Activated CD8-positive, alpha-beta memory T cell treated with anti-CD3 and anti-CD28 coated beads, Interleukin-2, amount 10 ng/mL, durations not matched to agents 7 days and 5 days (primary cell): ENCODE data around the gene KLF2. TPM values are rescaled to one million over a fixed set of nuclear protein-coding genes. Genes with fewer than 3 reads are reported as not detected.
"Not testable (repeated sequence)": the region's sequence is repeated elsewhere in the genome, so short reads cannot be mapped to it uniquely, and the experiment has no call there.

Experiments
- ATAC-seq: fragments of 150-1000 bp; cut with Tn5 transposase; one replicate; pipeline ENCODE4 v1.10.0; 2021; ENCODE audit warnings: moderate library complexity
- CTCF ChIA-PET: fragments of 350-600 bp; sonication (Branson Sonifier 250); formaldehyde crosslinking; loops from one replicate; lab custom pipeline; 2021; ENCODE audit warnings: antibody characterized with exemption; lab: Charles Lee
- DNase-seq: peaks from one replicate; pipeline ENCODE4 v3.0.0-alpha.2; 2020
- H3K27ac Mint-ChIP-seq: one replicate; pipeline ENCODE4 v1.8.0; 2021; ENCODE audit warnings: mild to moderate bottlenecking, mixed read lengths
- H3K27me3 Mint-ChIP-seq: one replicate; pipeline ENCODE4 v1.8.0; 2021; ENCODE audit warnings: mixed read lengths
- H3K36me3 Mint-ChIP-seq: one replicate; pipeline ENCODE4 v1.8.0; 2021; ENCODE audit warnings: mild to moderate bottlenecking, mixed read lengths
- H3K4me1 Mint-ChIP-seq: one replicate; pipeline ENCODE4 v1.8.0; 2021; ENCODE audit warnings: mixed read lengths
- H3K4me3 Mint-ChIP-seq: one replicate; pipeline ENCODE4 v1.8.0; 2021; ENCODE audit warnings: mild to moderate bottlenecking, moderate library complexity, mixed read lengths
- H3K9me3 Mint-ChIP-seq: one replicate; pipeline ENCODE4 v1.8.0; 2022; ENCODE audit warnings: low read depth, mixed read lengths
- total RNA-seq, 2 experiments: library from RNA; stranded (reverse); gene quantifications; one replicate each; pipeline ENCODE4 v1.2.3, GENCODE V29; 2021

KLF2 gene
- total RNA-seq = 100 to 1,000 TPM in 1 of 2 experiments, 10 to 100 TPM in 1; 62.1 to 124 TPM

GRCh38 chr19:16324384-16325160 lies at the start of gene KLF2:
Gene KLF2, plus strand, starts transcription at chr19:16324826. Its CDS starts 98 bp downstream, at chr19:16324924.
- peak within 1 kb of the TSS; percentile 57 for H3K27ac Mint-ChIP-seq
- peak; percentile 93 for DNase-seq
- peak within 1 kb of the TSS; percentile 98 for H3K4me3 Mint-ChIP-seq
- no peaks in the 10 kb centered on the region for H3K9me3 Mint-ChIP-seq
- CTCF ChIA-PET = interaction anchor here (0.5 to 31.2 kb wide), 5 partner anchors 17 to 77 kb away, joined by 3 to 449 read pairs (median 9); no protein-coding TSS in a partner anchor
- ATAC-seq = peak; percentile 69
- H3K36me3 Mint-ChIP-seq = peaks cover 39% of the 10 kb centered on the region
- H3K27me3 Mint-ChIP-seq = peaks cover 51% of the 10 kb centered on the region
- H3K4me1 Mint-ChIP-seq = peaks cover 52% of the 10 kb centered on the region

GRCh38 chr19:16280306-16280705 lies 44.3 kb upstream of the KLF2 start:
- Mint-ChIP-seq H3K27ac (no peak overlapping the region), H3K9me3 (no peaks in the 10 kb centered on the region), H3K36me3 (no peaks in the 10 kb centered on the region), H3K4me3 (no peak overlapping the region), H3K4me1 (peaks cover 21% of the 10 kb centered on the region), H3K27me3 (peaks cover 44% of the 10 kb centered on the region)
- ATAC-seq (no peak), DNase-seq (no peak)
- CTCF ChIA-PET = no interaction called here

GRCh38 chr19:16281743-16282142 lies 42.9 kb upstream of the KLF2 start:
- Mint-ChIP-seq H3K9me3 (no peaks in the 10 kb centered on the region), H3K4me3 (no peak overlapping the region), H3K27ac (no peak overlapping the region), H3K4me1 (peaks cover 22% of the 10 kb centered on the region), H3K36me3 (no peaks in the 10 kb centered on the region), H3K27me3 (peaks cover 48% of the 10 kb centered on the region)
- no peak for ATAC-seq
- DNase-seq = no peak
- CTCF ChIA-PET = interaction anchor here (1.2 kb wide), 1 partner anchor 105 kb away, joined by 4 read pairs; no protein-coding TSS in a partner anchor

- Mint-ChIP-seq H3K4me3 (no peak overlapping the region), H3K4me1 (peaks cover 24% of the 10 kb centered on the region), H3K27me3 (peaks cover 48% of the 10 kb centered on the region), H3K27ac (peak overlapping the region; percentile 17), H3K9me3 (no peaks in the 10 kb centered on the region), H3K36me3 (no peaks in the 10 kb centered on the region)
- DNase-seq (peak; percentile 54), ATAC-seq (peak; percentile 69)
- CTCF ChIA-PET = interaction anchor here (0.5 to 1.2 kb wide), 4 partner anchors 10 to 257 kb away, joined by 3 to 4 read pairs (median 3); no protein-coding TSS in a partner anchor
These were observed 41.2 kb upstream of the KLF2 start for GRCh38 chr19:16283210-16284061.

- peaks cover 46% of the 10 kb centered on the region for H3K27me3 Mint-ChIP-seq
- no peak for DNase-seq
- H3K4me3 Mint-ChIP-seq = no peak overlapping the region
- peaks cover 22% of the 10 kb centered on the region for H3K4me1 Mint-ChIP-seq
- H3K9me3 Mint-ChIP-seq = no peaks in the 10 kb centered on the region
- CTCF ChIA-PET = interaction anchor here (0.8 kb wide), 1 partner anchor 98 kb away, joined by 3 read pairs; no protein-coding TSS in a partner anchor
- ATAC-seq = no peak
- no peaks in the 10 kb centered on the region for H3K36me3 Mint-ChIP-seq
- H3K27ac Mint-ChIP-seq = no peak overlapping the region
These were observed 40.1 kb upstream of the KLF2 start for GRCh38 chr19:16284505-16284904.

GRCh38 chr19:16285079-16285478 lies 39.5 kb upstream of the KLF2 start:
- H3K27ac Mint-ChIP-seq, ATAC-seq, H3K9me3 Mint-ChIP-seq, CTCF ChIA-PET, H3K36me3 Mint-ChIP-seq, H3K4me3 Mint-ChIP-seq, DNase-seq: not testable (repeated sequence)
- Mint-ChIP-seq H3K27me3 (peaks cover 46% of the 10 kb centered on the region), H3K4me1 (peaks cover 22% of the 10 kb centered on the region)

GRCh38 chr19:16285769-16286498 lies 38.7 kb upstream of the KLF2 start:
- Mint-ChIP-seq H3K36me3 (no peaks in the 10 kb centered on the region), H3K4me1 (peaks cover 22% of the 10 kb centered on the region), H3K9me3 (no peaks in the 10 kb centered on the region), H3K27me3 (peaks cover 51% of the 10 kb centered on the region), H3K27ac (no peak overlapping the region), H3K4me3 (no peak overlapping the region)
- CTCF ChIA-PET = no interaction called here
- no peak for ATAC-seq
- no peak for DNase-seq

- no peak overlapping the region for H3K4me3 Mint-ChIP-seq
- no peaks in the 10 kb centered on the region for H3K9me3 Mint-ChIP-seq
- ATAC-seq = no peak
- no peaks in the 10 kb centered on the region for H3K36me3 Mint-ChIP-seq
- H3K27me3 Mint-ChIP-seq = peaks cover 54% of the 10 kb centered on the region
- no peak for DNase-seq
- peaks cover 17% of the 10 kb centered on the region for H3K4me1 Mint-ChIP-seq
- CTCF ChIA-PET = interaction anchor here (1.0 to 1.4 kb wide), 2 partner anchors 19 to 44 kb away, joined by 3 to 4 read pairs; no protein-coding TSS in a partner anchor
- no peak overlapping the region for H3K27ac Mint-ChIP-seq
These were observed 36.1 kb upstream of the KLF2 start for GRCh38 chr19:16288544-16288943.

- DNase-seq (no peak), ATAC-seq (no peak)
- CTCF ChIA-PET = interaction anchor here (1.0 to 1.4 kb wide), 3 partner anchors 20 to 45 kb away, joined by 3 to 4 read pairs (median 3); no protein-coding TSS in a partner anchor
- Mint-ChIP-seq H3K9me3 (no peaks in the 10 kb centered on the region), H3K4me1 (peaks cover 7% of the 10 kb centered on the region), H3K27me3 (peaks cover 45% of the 10 kb centered on the region), H3K4me3 (no peak overlapping the region), H3K27ac (no peak overlapping the region), H3K36me3 (no peaks in the 10 kb centered on the region)
These were observed 35.0 kb upstream of the KLF2 start for GRCh38 chr19:16289594-16289993.

- DNase-seq = no peak
- H3K4me3 Mint-ChIP-seq = no peak overlapping the region
- no peak for ATAC-seq
- peaks cover 36% of the 10 kb centered on the region for H3K27me3 Mint-ChIP-seq
- CTCF ChIA-PET = interaction anchor here (1.1 kb wide), 1 partner anchor 43 kb away, joined by 3 read pairs; no protein-coding TSS in a partner anchor
- H3K27ac Mint-ChIP-seq = no peak overlapping the region
- H3K9me3 Mint-ChIP-seq = no peaks in the 10 kb centered on the region
- peaks cover 7% of the 10 kb centered on the region for H3K4me1 Mint-ChIP-seq
- no peaks in the 10 kb centered on the region for H3K36me3 Mint-ChIP-seq
These were observed 33.9 kb upstream of the KLF2 start for GRCh38 chr19:16290692-16291091.

GRCh38 chr19:16293118-16294091 lies 31.2 kb upstream of the KLF2 start:
- H3K36me3 Mint-ChIP-seq = no peaks in the 10 kb centered on the region
- ATAC-seq = no peak
- CTCF ChIA-PET = interaction anchor here (0.9 to 1.5 kb wide), 3 partner anchors 10 to 124 kb away, joined by 3 to 4 read pairs (median 3); no protein-coding TSS in a partner anchor
- peaks cover 4% of the 10 kb centered on the region for H3K4me1 Mint-ChIP-seq
- DNase-seq = no peak
- peaks cover 19% of the 10 kb centered on the region for H3K27me3 Mint-ChIP-seq
- H3K27ac Mint-ChIP-seq = no peak overlapping the region
- no peaks in the 10 kb centered on the region for H3K9me3 Mint-ChIP-seq
- no peak overlapping the region for H3K4me3 Mint-ChIP-seq

GRCh38 chr19:16295057-16295456 lies 29.6 kb upstream of the KLF2 start:
- Mint-ChIP-seq H3K4me1 (no peaks in the 10 kb centered on the region), H3K27me3 (peaks cover 19% of the 10 kb centered on the region), H3K27ac (no peak overlapping the region), H3K9me3 (no peaks in the 10 kb centered on the region), H3K36me3 (no peaks in the 10 kb centered on the region), H3K4me3 (no peak overlapping the region)
- DNase-seq (no peak), ATAC-seq (no peak)
- CTCF ChIA-PET = no interaction called here
